GM19467 (cell line): ENCODE measurements around the gene MEN1.
"Not testable (repeated sequence)": the region's sequence is repeated elsewhere in the genome, so short reads cannot be mapped to it uniquely, and the experiment has no call there.

Experiments used
- ATAC-seq: cut with Tn5 transposase; IDR thresholded peaks from one replicate; pipeline ENCODE4 v1.9.1; 2021; ENCODE audit warnings: mild to moderate bottlenecking, moderate library complexity; ENCODE audit not compliant: unreplicated experiment

MEN1 gene

DNA sequence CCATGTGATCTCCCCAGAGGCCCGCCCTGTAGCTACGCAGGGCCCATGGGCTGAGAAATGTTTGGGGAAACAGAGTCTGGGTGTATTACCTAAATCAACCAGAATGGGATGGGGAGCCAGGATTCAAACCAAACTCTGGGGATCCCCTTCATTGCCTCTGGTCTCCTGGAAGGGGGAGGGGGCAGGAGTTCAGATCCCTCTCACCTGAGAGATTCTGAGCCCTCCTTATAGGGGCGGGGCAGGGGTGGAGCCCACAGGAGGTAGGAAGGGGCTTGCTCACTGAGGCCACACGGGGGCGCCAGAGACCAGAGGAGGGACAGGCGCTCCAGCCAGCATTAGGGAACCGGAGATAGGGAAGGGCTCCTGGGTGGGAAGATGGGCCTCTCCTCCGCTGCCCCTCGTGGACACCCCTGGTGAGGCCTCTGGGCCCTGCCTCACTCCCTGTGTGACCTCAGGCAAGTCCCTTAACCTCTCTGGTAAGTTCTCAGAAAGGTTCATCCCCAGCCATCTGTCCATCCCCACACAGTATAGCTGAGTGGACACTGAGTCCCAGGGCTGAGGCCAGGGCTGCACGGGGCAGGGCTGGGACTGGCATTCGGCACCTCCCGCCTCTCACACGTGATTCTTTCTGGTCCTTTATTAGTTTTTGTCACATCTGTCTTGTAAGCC, 36.8 kb upstream of the MEN1 start:
- no peak for ATAC-seq

GRCh38 chr11:64845776-64846129, 35.4 kb upstream of the MEN1 start:
- not testable (repeated sequence) for ATAC-seq

GRCh38 chr11:64845129-64845775, 34.9 kb upstream of the MEN1 start:
- ATAC-seq: no peak

GRCh38 chr11:64844330-64845128, 34.2 kb upstream of the MEN1 start, which contains the start of gene CDC42BPG:
Gene CDC42BPG, minus strand, starts transcription at chr11:64844653. Its CDS starts 84 bp downstream, at chr11:64844569.
- no peak for ATAC-seq

DNA sequence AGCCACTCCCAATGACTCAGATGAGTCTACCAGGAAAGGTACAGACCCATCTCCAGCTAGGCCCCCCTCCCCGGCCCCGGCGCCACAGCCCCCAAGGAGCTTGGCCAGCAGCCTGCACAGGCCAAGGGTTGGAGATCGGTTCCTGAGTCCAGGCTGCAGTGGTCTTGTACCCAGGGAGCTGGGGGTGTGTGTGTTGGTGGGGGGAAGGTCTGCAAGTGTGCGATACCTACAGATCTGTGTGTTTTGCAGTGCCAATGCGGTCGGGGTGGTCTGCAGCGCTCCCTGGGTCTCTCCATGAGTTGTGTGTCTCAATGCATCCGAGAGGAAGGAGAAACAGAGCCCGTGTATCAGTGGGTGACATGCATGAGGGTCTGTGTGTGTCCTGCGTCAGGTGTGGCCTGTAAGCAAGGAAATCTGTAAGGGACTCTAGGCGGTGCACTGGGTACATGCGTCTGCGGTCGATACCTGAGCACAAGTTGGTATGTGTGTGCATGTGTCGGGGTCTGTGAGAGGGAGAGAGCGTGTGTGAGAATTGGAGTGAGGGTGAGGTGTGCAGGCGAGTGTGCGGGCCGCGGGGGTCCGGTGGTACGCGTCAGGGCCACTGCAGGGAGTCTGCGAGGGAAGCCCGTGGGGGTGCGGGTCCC, 33.5 kb upstream of the MEN1 start:
- ATAC-seq: no peak

DNA sequence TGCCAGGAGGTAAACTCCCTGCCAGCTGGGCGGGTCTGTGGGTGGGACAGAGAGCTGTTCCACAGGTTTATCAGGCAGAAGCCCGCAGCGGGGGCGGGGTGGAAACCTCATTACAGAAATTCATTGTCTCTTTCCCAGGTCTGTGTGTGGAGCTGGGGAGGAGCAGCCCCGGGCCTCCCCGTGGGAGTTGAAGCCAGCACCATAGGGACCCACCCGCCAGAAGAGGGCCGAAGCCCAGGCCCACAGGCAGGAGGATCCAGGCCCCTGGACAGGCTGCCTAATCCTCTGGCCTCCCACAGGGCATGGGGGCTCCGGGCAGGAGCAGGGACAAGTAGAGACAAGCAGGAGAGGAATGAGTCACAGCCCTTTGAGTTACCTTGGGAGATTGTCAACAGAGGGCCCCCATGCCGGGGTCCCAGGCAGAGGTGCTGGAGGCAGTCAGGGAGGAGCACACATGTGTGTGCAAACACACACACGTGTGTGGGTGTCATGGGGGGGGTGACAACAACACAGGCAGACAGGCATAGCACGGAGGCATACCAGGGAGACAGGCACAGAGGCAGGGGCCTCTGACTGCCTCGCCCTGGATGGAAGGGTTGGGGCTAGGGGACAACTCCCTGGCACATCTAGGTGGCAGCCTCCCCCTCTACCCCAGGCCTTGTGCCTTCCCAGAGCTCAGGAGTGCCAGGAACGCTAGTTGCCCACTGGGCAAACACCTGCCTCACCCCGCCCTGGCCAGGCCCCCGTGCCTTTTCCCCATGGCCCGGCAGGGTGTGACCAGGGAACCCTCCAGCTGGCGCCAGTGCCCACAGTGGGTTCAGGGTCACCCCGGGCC, 32.7 kb upstream of the MEN1 start:
- no peak for ATAC-seq

DNA sequence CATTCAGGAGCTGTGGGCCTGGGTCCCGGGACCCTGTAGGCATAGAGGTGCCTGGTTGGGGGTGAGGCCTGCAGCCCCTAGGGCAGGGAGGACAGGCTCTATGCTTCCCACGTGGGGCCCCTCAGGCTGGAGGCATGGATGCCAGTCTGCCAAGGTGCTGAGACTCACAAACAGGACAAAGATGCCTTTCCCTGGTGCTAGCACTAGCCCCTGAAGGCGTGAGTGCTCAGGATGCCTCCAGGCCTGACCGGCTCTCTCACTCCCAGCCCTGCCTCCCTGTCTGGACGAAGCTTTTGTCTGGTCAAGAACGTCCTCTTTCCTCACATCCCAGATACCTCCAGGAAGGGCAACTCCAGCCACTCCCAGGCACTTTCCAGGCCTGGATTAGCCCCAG, 32.0 kb upstream of the MEN1 start:
- ATAC-seq: no peak

- ATAC-seq: no peak
These were observed 31.4 kb upstream of the MEN1 start for GRCh38 chr11:64841592-64842365.

GRCh38 chr11:64839887-64840782, 29.8 kb upstream of the MEN1 start:
- ATAC-seq: no peak

DNA sequence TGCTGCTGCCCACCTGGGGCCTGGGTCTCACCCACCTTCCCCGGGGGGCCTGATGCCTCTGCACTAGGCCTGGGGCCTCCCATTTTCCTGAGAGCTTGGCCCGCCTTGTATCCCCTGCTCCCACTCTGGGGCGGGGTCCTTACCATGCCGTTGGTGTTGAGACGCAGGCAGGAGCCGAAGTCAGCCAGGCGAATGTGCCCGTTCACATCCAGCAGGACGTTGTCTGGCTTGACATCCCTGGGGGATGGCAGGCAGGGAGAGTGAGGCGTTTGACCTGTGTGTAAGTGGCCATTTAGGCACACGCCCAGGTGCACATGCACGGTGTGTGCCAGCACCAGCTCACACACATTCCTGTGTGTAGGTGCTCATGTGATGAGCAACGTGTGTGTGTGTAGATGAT, 29.0 kb upstream of the MEN1 start:
- ATAC-seq: no peak

- ATAC-seq: no peak
These were observed 28.4 kb upstream of the MEN1 start for GRCh38 chr11:64838600-64839334.

DNA sequence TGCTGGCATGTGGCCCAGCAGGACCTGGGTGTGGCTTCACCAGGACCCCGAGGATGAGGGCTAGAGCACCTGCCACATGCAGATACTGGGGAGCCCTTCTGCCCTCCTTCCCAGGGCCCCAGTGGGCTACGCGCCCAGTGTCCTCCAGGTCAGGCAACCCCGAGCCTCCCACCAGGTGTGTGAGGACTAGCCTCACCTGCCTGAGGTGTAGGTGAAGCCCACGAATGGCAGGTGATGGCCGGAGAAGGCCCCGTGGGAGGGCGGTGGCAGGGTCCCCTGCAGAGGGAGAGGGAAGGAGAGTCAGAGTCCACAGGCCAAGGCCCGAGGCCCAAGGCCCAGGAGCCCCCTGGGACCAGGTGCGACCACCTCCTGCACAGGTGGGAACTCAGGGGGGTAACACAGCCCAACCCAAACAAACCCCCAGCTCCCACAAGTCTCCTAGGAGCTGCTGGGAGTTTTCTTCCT, 27.6 kb upstream of the MEN1 start:
- ATAC-seq: no peak

GRCh38 chr11:64836448-64837072, 26.2 kb upstream of the MEN1 start:
- ATAC-seq: no peak

GRCh38 chr11:64835616-64836447, 25.5 kb upstream of the MEN1 start:
- ATAC-seq: no peak

GRCh38 chr11:64834723-64835615, 24.6 kb upstream of the MEN1 start:
- ATAC-seq: no peak
